Measurements from ENCODE around the gene KRT78. TPM values are rescaled to one million over a fixed set of nuclear protein-coding genes. Genes with fewer than 3 reads are reported as not detected.
A peak's percentile ranks its signal among the peaks of the same experiment; 100 is the strongest.
"Not testable (repeated sequence)": the region's sequence is repeated elsewhere in the genome, so short reads cannot be mapped to it uniquely, and the experiment has no call there.

Gene KRT78
- not detected for total RNA-seq
- not detected for polyA plus RNA-seq

GRCh38 chr12:52848661-52849255, at the start of gene KRT78:
Gene KRT78 (minus strand): TSS chr12:52848994. CDS start chr12:52848930, 64 bp downstream.
- H3K4me3 ChIP-seq (ENCODE audit: low read depth, low read length): no peak within 1 kb of the TSS
- no peak within 1 kb of the TSS for H3K27ac ChIP-seq (ENCODE audit: low read depth)
- 84% methylated on average over 16 of the region's 16 CpGs for WGBS
- no peaks in the 10 kb centered on the region for H3K4me1 ChIP-seq (ENCODE audit: insufficient read depth)
- no peaks in the 10 kb centered on the region for H3K36me3 ChIP-seq (ENCODE audit: insufficient read depth)
- DNase-seq (ENCODE audit: extremely low spot score): no peak

GRCh38 chr12:52896190-52897100, 47.7 kb upstream of the KRT78 start:
- 48% methylated on average over 3 of the region's 3 CpGs for WGBS
- Histone ChIP-seq H3K36me3 (ENCODE audit: insufficient read depth) (no peaks in the 10 kb centered on the region), H3K4me1 (ENCODE audit: insufficient read depth) (no peaks in the 10 kb centered on the region), H3K4me3 (ENCODE audit: low read depth, low read length) (no peak overlapping the region), H3K27ac (ENCODE audit: low read depth) (no peak overlapping the region)
- no peak for DNase-seq (ENCODE audit: extremely low spot score)

- no peaks in the 10 kb centered on the region for H3K4me1 ChIP-seq (ENCODE audit: insufficient read depth)
- no peak overlapping the region for H3K4me3 ChIP-seq (ENCODE audit: low read depth, low read length)
- WGBS: 54% methylated on average over 2 of the region's 2 CpGs
- H3K27ac ChIP-seq (ENCODE audit: low read depth): no peak overlapping the region
- no peak for DNase-seq (ENCODE audit: extremely low spot score)
- no peaks in the 10 kb centered on the region for H3K36me3 ChIP-seq (ENCODE audit: insufficient read depth)
Measured at GRCh38 chr12:52895726-52896189, 47.0 kb upstream of the KRT78 start.

GRCh38 chr12:52892974-52893373, 44.2 kb upstream of the KRT78 start:
- no peak for DNase-seq (ENCODE audit: extremely low spot score)
- Histone ChIP-seq H3K4me3 (ENCODE audit: low read depth, low read length) (no peak overlapping the region), H3K4me1 (ENCODE audit: insufficient read depth) (no peaks in the 10 kb centered on the region), H3K27ac (ENCODE audit: low read depth) (no peak overlapping the region), H3K36me3 (ENCODE audit: insufficient read depth) (no peaks in the 10 kb centered on the region)

GRCh38 chr12:52892207-52892852, 43.5 kb upstream of the KRT78 start:
- Histone ChIP-seq H3K4me3 (ENCODE audit: low read depth, low read length) (no peak overlapping the region), H3K27ac (ENCODE audit: low read depth) (no peak overlapping the region), H3K4me1 (ENCODE audit: insufficient read depth) (no peaks in the 10 kb centered on the region), H3K36me3 (ENCODE audit: insufficient read depth) (no peaks in the 10 kb centered on the region)
- DNase-seq (ENCODE audit: extremely low spot score): no peak
- 89% methylated on average over 7 of the region's 7 CpGs for WGBS

- 75% methylated on average over 2 of the region's 2 CpGs for WGBS
- DNase-seq (ENCODE audit: extremely low spot score): no peak
- Histone ChIP-seq H3K4me3 (ENCODE audit: low read depth, low read length) (no peak overlapping the region), H3K27ac (ENCODE audit: low read depth) (no peak overlapping the region), H3K36me3 (ENCODE audit: insufficient read depth) (no peaks in the 10 kb centered on the region), H3K4me1 (ENCODE audit: insufficient read depth) (no peaks in the 10 kb centered on the region)
Measured at GRCh38 chr12:52891044-52891443, 42.2 kb upstream of the KRT78 start.

- Histone ChIP-seq H3K4me3 (ENCODE audit: low read depth, low read length) (no peak overlapping the region), H3K27ac (ENCODE audit: low read depth) (no peak overlapping the region), H3K36me3 (ENCODE audit: insufficient read depth) (no peaks in the 10 kb centered on the region), H3K4me1 (ENCODE audit: insufficient read depth) (no peaks in the 10 kb centered on the region)
- no peak for DNase-seq (ENCODE audit: extremely low spot score)
- 87% methylated on average over 3 of the region's 3 CpGs for WGBS
Measured at GRCh38 chr12:52890417-52890816, 41.6 kb upstream of the KRT78 start.

DNA sequence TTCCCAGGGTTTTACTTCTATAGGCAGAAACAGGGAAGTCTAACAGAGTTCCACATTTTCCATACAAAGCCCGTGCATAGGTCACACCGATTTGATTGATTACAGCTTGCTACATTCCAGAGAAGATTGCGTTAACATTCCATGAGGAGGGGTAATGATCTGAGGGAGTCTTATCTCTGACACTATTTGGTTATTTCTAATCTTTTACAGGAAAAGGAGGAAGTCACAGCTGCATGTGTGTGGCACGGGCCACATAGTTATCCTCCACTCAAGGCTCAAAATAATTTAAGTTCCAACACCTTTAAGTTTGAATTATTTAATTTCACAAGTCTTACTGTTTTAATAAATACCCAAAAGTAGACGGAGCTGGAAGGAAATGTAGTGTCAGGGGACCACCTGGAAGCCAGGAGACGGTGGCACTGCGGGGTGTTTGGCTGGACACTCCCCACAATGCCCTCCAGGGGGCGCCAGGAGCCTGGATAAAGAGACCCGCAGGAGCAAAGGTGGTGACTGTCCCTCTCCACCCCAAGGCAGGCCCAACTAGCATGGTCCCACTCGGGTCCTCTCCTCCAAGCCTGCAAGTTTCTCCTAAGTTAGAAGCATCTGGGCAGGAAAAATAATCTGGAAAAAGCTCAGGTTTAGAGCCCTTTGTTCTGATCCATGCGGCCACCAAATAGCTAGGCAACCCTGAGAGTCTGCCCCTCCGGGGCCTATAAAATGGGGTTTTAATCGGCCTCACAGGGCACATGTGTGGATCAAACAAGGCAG, 35.9 kb upstream of the KRT78 start:
- no peaks in the 10 kb centered on the region for H3K36me3 ChIP-seq (ENCODE audit: insufficient read depth)
- no peaks in the 10 kb centered on the region for H3K4me1 ChIP-seq (ENCODE audit: insufficient read depth)
- no peak overlapping the region for H3K27ac ChIP-seq (ENCODE audit: low read depth)
- 28% methylated on average over 13 of the region's 13 CpGs for WGBS
- no peak overlapping the region for H3K4me3 ChIP-seq (ENCODE audit: low read depth, low read length)
- DNase-seq (ENCODE audit: extremely low spot score): no peak

GRCh38 chr12:52880499-52880898, 31.7 kb upstream of the KRT78 start:
- H3K27ac ChIP-seq (ENCODE audit: low read depth); H3K4me3 ChIP-seq (ENCODE audit: low read depth, low read length); DNase-seq (ENCODE audit: extremely low spot score); H3K4me1 ChIP-seq (ENCODE audit: insufficient read depth); H3K36me3 ChIP-seq (ENCODE audit: insufficient read depth): not testable (repeated sequence)
- 72% methylated on average over 8 of the region's 8 CpGs for WGBS

- Histone ChIP-seq H3K27ac (ENCODE audit: low read depth) (no peak overlapping the region), H3K4me1 (ENCODE audit: insufficient read depth) (no peaks in the 10 kb centered on the region), H3K4me3 (ENCODE audit: low read depth, low read length) (no peak overlapping the region), H3K36me3 (ENCODE audit: insufficient read depth) (no peaks in the 10 kb centered on the region)
- DNase-seq (ENCODE audit: extremely low spot score): no peak
- WGBS: 14% methylated on average over 38 of the region's 38 CpGs
Measured at GRCh38 chr12:52879394-52880351, 30.9 kb upstream of the KRT78 start.

GRCh38 chr12:52878507-52879393, 30.0 kb upstream of the KRT78 start:
- WGBS: 71% methylated on average over 17 of the region's 17 CpGs
- Histone ChIP-seq H3K27ac (ENCODE audit: low read depth) (no peak overlapping the region), H3K36me3 (ENCODE audit: insufficient read depth) (no peaks in the 10 kb centered on the region), H3K4me1 (ENCODE audit: insufficient read depth) (no peaks in the 10 kb centered on the region), H3K4me3 (ENCODE audit: low read depth, low read length) (no peak overlapping the region)
- DNase-seq (ENCODE audit: extremely low spot score): no peak

GRCh38 chr12:52877242-52877641, 28.4 kb upstream of the KRT78 start:
- no peaks in the 10 kb centered on the region for H3K4me1 ChIP-seq (ENCODE audit: insufficient read depth)
- 75% methylated on average over 3 of the region's 3 CpGs for WGBS
- peak overlapping the region; percentile 3 for H3K27ac ChIP-seq (ENCODE audit: low read depth)
- no peaks in the 10 kb centered on the region for H3K36me3 ChIP-seq (ENCODE audit: insufficient read depth)
- no peak overlapping the region for H3K4me3 ChIP-seq (ENCODE audit: low read depth, low read length)
- no peak for DNase-seq (ENCODE audit: extremely low spot score)
